Thyroid gland (tissue), 4 donors: ENCODE measurements around the gene MDGA2.

Experiments
- POLR2A ChIP-seq, 2 donors: fragments of 450-650 bp; IDR thresholded peaks; one replicate each; pipeline ENCODE4 v1.6.1; 2017; ENCODE audit warnings: antibody characterized with exemption in 2 of 2, mild to moderate bottlenecking in 2 of 2, moderate library complexity in 1 of 2
- TF ChIP-seq, protein P1 (sequence below), 6 experiments: fragments of 200-600 bp in 3 of 6; fragments of 450-650 bp in 3 of 6; sonication (generic) in 3 of 6; IDR thresholded peaks; one replicate each; pipeline ENCODE4 v1.5.1; 2016 to 2019; ENCODE audit warnings: antibody characterized with exemption in 6 of 6, mild to moderate bottlenecking in 2 of 6, inconsistent platforms in 1 of 6, moderate library complexity in 1 of 6

DNA sequence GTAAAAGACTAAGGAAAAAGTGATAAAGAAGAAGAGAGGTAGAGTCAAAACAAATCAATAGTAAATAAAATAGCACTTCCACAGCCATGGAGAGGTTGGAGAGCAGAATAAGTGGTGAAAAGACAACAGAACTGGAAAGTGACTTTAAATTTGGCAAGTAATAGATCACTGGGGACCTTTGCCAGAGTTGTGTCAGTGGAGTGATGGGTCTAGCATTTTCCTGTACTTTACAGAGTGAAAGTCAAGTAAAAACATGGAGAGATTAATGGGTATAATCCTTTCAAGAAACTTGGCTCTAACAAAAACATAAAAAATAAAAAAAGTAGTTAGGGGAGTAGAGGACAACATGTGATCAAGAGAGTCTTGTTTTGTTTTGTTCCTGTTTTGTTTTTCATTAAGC is 521.7 kb downstream of the MDGA2 start:
- TF ChIP-seq, protein P1, sequence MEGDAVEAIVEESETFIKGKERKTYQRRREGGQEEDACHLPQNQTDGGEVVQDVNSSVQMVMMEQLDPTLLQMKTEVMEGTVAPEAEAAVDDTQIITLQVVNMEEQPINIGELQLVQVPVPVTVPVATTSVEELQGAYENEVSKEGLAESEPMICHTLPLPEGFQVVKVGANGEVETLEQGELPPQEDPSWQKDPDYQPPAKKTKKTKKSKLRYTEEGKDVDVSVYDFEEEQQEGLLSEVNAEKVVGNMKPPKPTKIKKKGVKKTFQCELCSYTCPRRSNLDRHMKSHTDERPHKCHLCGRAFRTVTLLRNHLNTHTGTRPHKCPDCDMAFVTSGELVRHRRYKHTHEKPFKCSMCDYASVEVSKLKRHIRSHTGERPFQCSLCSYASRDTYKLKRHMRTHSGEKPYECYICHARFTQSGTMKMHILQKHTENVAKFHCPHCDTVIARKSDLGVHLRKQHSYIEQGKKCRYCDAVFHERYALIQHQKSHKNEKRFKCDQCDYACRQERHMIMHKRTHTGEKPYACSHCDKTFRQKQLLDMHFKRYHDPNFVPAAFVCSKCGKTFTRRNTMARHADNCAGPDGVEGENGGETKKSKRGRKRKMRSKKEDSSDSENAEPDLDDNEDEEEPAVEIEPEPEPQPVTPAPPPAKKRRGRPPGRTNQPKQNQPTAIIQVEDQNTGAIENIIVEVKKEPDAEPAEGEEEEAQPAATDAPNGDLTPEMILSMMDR (IDR thresholded peaks at IDR 0.05): no peak
- no peak for TF ChIP-seq POLR2A (IDR thresholded peaks at IDR 0.05)
